Mesendoderm (in vitro differentiated cells): ENCODE results near the gene KLHL18.

ENCODE experiments used
- DNase-seq: peaks from one replicate; pipeline ENCODE4 v3.0.0; 2013
- H2AK5ac ChIP-seq: 2 replicates; pipeline ENCODE4 v1.6.1; 2013; ENCODE audit warnings: low read length, inconsistent platforms
- H2BK120ac ChIP-seq: 2 replicates; pipeline ENCODE4 v1.6.1; 2013; ENCODE audit warnings: low read depth, mild to moderate bottlenecking, low read length, moderate library complexity, mixed read lengths
- H2BK15ac ChIP-seq: replicated peaks from 2 replicates; pipeline ENCODE4 v1.6.1; 2013; ENCODE audit warnings: low read depth, mild to moderate bottlenecking, moderate library complexity
- H2BK5ac ChIP-seq: 2 replicates; pipeline ENCODE4 v1.6.1; 2013; ENCODE audit warnings: low read length, inconsistent platforms
- H3K18ac ChIP-seq: 2 replicates; pipeline ENCODE4 v1.6.1; 2013; ENCODE audit warnings: mild to moderate bottlenecking, low read length, mixed read lengths
- H3K23ac ChIP-seq: one replicate; pipeline ENCODE4 v1.6.1; 2013; ENCODE audit warnings: low read length
- H3K27ac ChIP-seq: 2 replicates; pipeline ENCODE4 v1.5.1; 2013; ENCODE audit warnings: low read depth, mild to moderate bottlenecking, inconsistent platforms, low read length, moderate library complexity
- H3K27me3 ChIP-seq: 2 replicates; pipeline ENCODE4 v1.6.1; 2013; ENCODE audit warnings: low read length, control low read depth, mild to moderate bottlenecking, inconsistent platforms; ENCODE audit not compliant: insufficient read depth, poor library complexity
- H3K36me3 ChIP-seq: 2 replicates; pipeline ENCODE4 v1.6.1; 2013; ENCODE audit warnings: low read length, inconsistent platforms; ENCODE audit not compliant: control insufficient read depth, insufficient read depth
- H3K4ac ChIP-seq: one replicate; pipeline ENCODE4 v1.6.1; 2013; ENCODE audit warnings: low read depth, mild to moderate bottlenecking, low read length, moderate library complexity
- H3K4me1 ChIP-seq: 2 replicates; pipeline ENCODE4 v1.6.1; 2013; ENCODE audit warnings: low read depth, low read length, inconsistent platforms; ENCODE audit not compliant: control insufficient read depth
- H3K4me2 ChIP-seq: 2 replicates; pipeline ENCODE4 v1.6.1; 2013; ENCODE audit warnings: low read length
- H3K4me3 ChIP-seq: 2 replicates; pipeline ENCODE4 v1.5.1; 2013; ENCODE audit warnings: mild to moderate bottlenecking, low read length
- H3K56ac ChIP-seq: one replicate; pipeline ENCODE4 v1.6.1; 2013; ENCODE audit warnings: low read length
- H3K79me1 ChIP-seq: 2 replicates; pipeline ENCODE4 v1.6.1; 2013; ENCODE audit warnings: low read length, inconsistent platforms
- H3K79me2 ChIP-seq: 2 replicates; pipeline ENCODE4 v1.6.1; 2013; ENCODE audit warnings: mild to moderate bottlenecking, low read length; ENCODE audit not compliant: control insufficient read depth, insufficient read depth
- H3K9ac ChIP-seq: 2 replicates; pipeline ENCODE4 v1.6.1; 2013; ENCODE audit warnings: low read length, inconsistent platforms
- H4K5ac ChIP-seq: one replicate; pipeline ENCODE4 v1.6.1; 2013; ENCODE audit warnings: low read length
- H4K8ac ChIP-seq: one replicate; pipeline ENCODE4 v1.6.1; 2013; ENCODE audit warnings: low read depth, mild to moderate bottlenecking, control low read depth, low read length, moderate library complexity
- WGBS: extraction: QIAGEN DNeasy Blood & Tissue Kit; methylation state at CpG from one replicate; pipeline ENCODE4 v1.1.7; 2013; ENCODE audit warnings: low lambda C conversion rate, missing lambda C conversion rate; ENCODE audit not compliant: insufficient coverage; ENCODE audit errors: extremely low coverage; 5-methylcytosine and 5-hydroxymethylcytosine counted together

Gene KLHL18

GRCh38 chr3:47333907-47334306 is 51.2 kb downstream of the KLHL18 start:
- H3K27me3 ChIP-seq: no peaks in the 10 kb centered on the region
- H3K36me3 ChIP-seq: peaks cover 6% of the 10 kb centered on the region
- no peak overlapping the region for H2AK5ac ChIP-seq
- no peaks in the 10 kb centered on the region for H3K4me1 ChIP-seq
- no peak overlapping the region for H3K56ac ChIP-seq
- no peak overlapping the region for H3K4me2 ChIP-seq
- no peak overlapping the region for H3K23ac ChIP-seq
- no peak overlapping the region for H2BK15ac ChIP-seq
- no peak overlapping the region for H3K9ac ChIP-seq
- H3K27ac ChIP-seq: no peak overlapping the region
- H3K79me1 ChIP-seq: no peaks in the 10 kb centered on the region
- H2BK120ac ChIP-seq: no peak overlapping the region
- H3K79me2 ChIP-seq: no peaks in the 10 kb centered on the region
- H2BK5ac ChIP-seq: no peak overlapping the region
- no peak for DNase-seq
- no peak overlapping the region for H3K4me3 ChIP-seq
- H4K8ac ChIP-seq: no peak overlapping the region
- no CpG with 5 or more reads among the region's 3 CpGs for WGBS
- no peak overlapping the region for H3K4ac ChIP-seq
- H4K5ac ChIP-seq: no peak overlapping the region
- H3K18ac ChIP-seq: no peak overlapping the region

- peaks cover 9% of the 10 kb centered on the region for H3K36me3 ChIP-seq
These were observed 54.9 kb downstream of the KLHL18 start for GRCh38 chr3:47337656-47338055.

GRCh38 chr3:47339951-47340350 is 57.2 kb downstream of the KLHL18 start:
- H3K4me2 ChIP-seq: no peak overlapping the region
- H3K18ac ChIP-seq: no peak overlapping the region
- no peak overlapping the region for H3K27ac ChIP-seq
- no peak overlapping the region for H3K4ac ChIP-seq
- H3K79me2 ChIP-seq: no peaks in the 10 kb centered on the region
- H3K23ac ChIP-seq: no peak overlapping the region
- no peak overlapping the region for H3K4me3 ChIP-seq
- no peak overlapping the region for H4K5ac ChIP-seq
- H3K79me1 ChIP-seq: no peaks in the 10 kb centered on the region
- no peaks in the 10 kb centered on the region for H3K4me1 ChIP-seq
- no CpG with 5 or more reads among the region's 2 CpGs for WGBS
- H2BK120ac ChIP-seq: no peak overlapping the region
- DNase-seq: no peak
- H3K27me3 ChIP-seq: no peaks in the 10 kb centered on the region
- no peak overlapping the region for H3K9ac ChIP-seq
- no peak overlapping the region for H3K56ac ChIP-seq
- peaks cover 10% of the 10 kb centered on the region for H3K36me3 ChIP-seq
- no peak overlapping the region for H2BK5ac ChIP-seq
- H2BK15ac ChIP-seq: no peak overlapping the region
- no peak overlapping the region for H2AK5ac ChIP-seq
- H4K8ac ChIP-seq: no peak overlapping the region

More at GRCh38 chr3:47337656-47338055, 54.9 kb downstream of the KLHL18 start:
- H3K4me3 ChIP-seq: no peak overlapping the region
- no peak overlapping the region for H3K4ac ChIP-seq
- no peak overlapping the region for H4K5ac ChIP-seq
- WGBS: no CpG with 5 or more reads among the region's 5 CpGs
- H4K8ac ChIP-seq: no peak overlapping the region
- no peaks in the 10 kb centered on the region for H3K79me2 ChIP-seq
- no peaks in the 10 kb centered on the region for H3K79me1 ChIP-seq
- H3K56ac ChIP-seq: no peak overlapping the region
- H3K4me2 ChIP-seq: no peak overlapping the region
- no peak overlapping the region for H2BK120ac ChIP-seq
- no peaks in the 10 kb centered on the region for H3K27me3 ChIP-seq
- no peak overlapping the region for H3K9ac ChIP-seq
- no peak overlapping the region for H3K27ac ChIP-seq
- no peak overlapping the region for H3K18ac ChIP-seq
- no peak overlapping the region for H2BK5ac ChIP-seq
- H2AK5ac ChIP-seq: no peak overlapping the region
- no peaks in the 10 kb centered on the region for H3K4me1 ChIP-seq
- H2BK15ac ChIP-seq: no peak overlapping the region
- no peak for DNase-seq
- no peak overlapping the region for H3K23ac ChIP-seq

GRCh38 chr3:47340866-47341265 is 58.1 kb downstream of the KLHL18 start:
- Histone ChIP-seq H2BK120ac (no peak overlapping the region), H2BK15ac (no peak overlapping the region), H3K4me3 (no peak overlapping the region), H3K18ac (no peak overlapping the region), H3K36me3 (peaks cover 12% of the 10 kb centered on the region), H3K79me2 (no peaks in the 10 kb centered on the region), H3K4me1 (no peaks in the 10 kb centered on the region), H3K4me2 (no peak overlapping the region), H3K9ac (no peak overlapping the region), H3K27ac (no peak overlapping the region), H4K8ac (no peak overlapping the region), H2AK5ac (no peak overlapping the region), H3K4ac (no peak overlapping the region), H3K23ac (no peak overlapping the region), H3K56ac (no peak overlapping the region), H3K79me1 (no peaks in the 10 kb centered on the region), H2BK5ac (no peak overlapping the region), H4K5ac (no peak overlapping the region), H3K27me3 (no peaks in the 10 kb centered on the region)
- no CpG with 5 or more reads among the region's 2 CpGs for WGBS
- no peak for DNase-seq

- WGBS: no CpG with 5 or more reads among the region's 2 CpGs
- H3K27ac ChIP-seq: no peak overlapping the region
- H4K5ac ChIP-seq: no peak overlapping the region
- H3K27me3 ChIP-seq: no peaks in the 10 kb centered on the region
- no peak for DNase-seq
- H2AK5ac ChIP-seq: no peak overlapping the region
- no peak overlapping the region for H2BK15ac ChIP-seq
- no peak overlapping the region for H3K23ac ChIP-seq
- H3K56ac ChIP-seq: no peak overlapping the region
- peaks cover 8% of the 10 kb centered on the region for H3K36me3 ChIP-seq
- H3K79me2 ChIP-seq: no peaks in the 10 kb centered on the region
- no peak overlapping the region for H2BK120ac ChIP-seq
- no peak overlapping the region for H4K8ac ChIP-seq
- no peak overlapping the region for H3K9ac ChIP-seq
- H3K4me1 ChIP-seq: no peaks in the 10 kb centered on the region
- no peak overlapping the region for H3K4me3 ChIP-seq
- no peaks in the 10 kb centered on the region for H3K79me1 ChIP-seq
- H3K18ac ChIP-seq: no peak overlapping the region
- H3K4ac ChIP-seq: no peak overlapping the region
- H3K4me2 ChIP-seq: no peak overlapping the region
- no peak overlapping the region for H2BK5ac ChIP-seq
These were observed 59.4 kb downstream of the KLHL18 start for GRCh38 chr3:47342151-47342550.

GRCh38 chr3:47342812-47343211 is 60.1 kb downstream of the KLHL18 start:
- Histone ChIP-seq H3K56ac (no peak overlapping the region), H3K79me1 (no peaks in the 10 kb centered on the region), H2BK5ac (no peak overlapping the region)

More at GRCh38 chr3:47342812-47343211, 60.1 kb downstream of the KLHL18 start:
- Histone ChIP-seq H3K4me2 (no peak overlapping the region), H3K79me2 (no peaks in the 10 kb centered on the region), H3K18ac (no peak overlapping the region), H2BK15ac (no peak overlapping the region), H3K4ac (no peak overlapping the region), H3K27me3 (no peaks in the 10 kb centered on the region), H2BK120ac (no peak overlapping the region), H3K4me1 (no peaks in the 10 kb centered on the region), H3K4me3 (no peak overlapping the region), H4K5ac (no peak overlapping the region), H4K8ac (no peak overlapping the region), H2AK5ac (no peak overlapping the region), H3K9ac (no peak overlapping the region), H3K36me3 (peaks cover 8% of the 10 kb centered on the region), H3K27ac (no peak overlapping the region), H3K23ac (no peak overlapping the region)
- DNase-seq: no peak
